Measurements from ENCODE around the gene PAM16.
A peak's percentile ranks its signal among the peaks of the same experiment; 100 is the strongest.

Gene PAM16

GRCh38 chr16:4383591-4384444 is 32.7 kb upstream of the PAM16 start:
- DNase-seq = peak; percentile 47

GRCh38 chr16:4382795-4383357 is 31.8 kb upstream of the PAM16 start:
- peak; percentile 49 for DNase-seq

GRCh38 chr16:4381935-4382794 is 31.0 kb upstream of the PAM16 start:
- peak; percentile 31 for DNase-seq

GRCh38 chr16:4381072-4381934 is 30.2 kb upstream of the PAM16 start:
- DNase-seq = peak; percentile 34

- DNase-seq = peak; percentile 88
Measured at GRCh38 chr16:4380119-4381063, 29.3 kb upstream of the PAM16 start.

- peak; percentile 36 for DNase-seq
Measured at GRCh38 chr16:4378999-4379690, 28.0 kb upstream of the PAM16 start.

- peak; percentile 32 for DNase-seq
Measured at GRCh38 chr16:4378161-4378666, 27.1 kb upstream of the PAM16 start.

- DNase-seq = peak; percentile 30
Measured at GRCh38 chr16:4377573-4378154, 26.5 kb upstream of the PAM16 start.

GRCh38 chr16:4376893-4377572 is 25.9 kb upstream of the PAM16 start:
- DNase-seq = peak; percentile 44

GRCh38 chr16:4376126-4376892 is 25.2 kb upstream of the PAM16 start:
- DNase-seq = peak; percentile 92

GRCh38 chr16:4375717-4376116 is 24.6 kb upstream of the PAM16 start:
- no peak for DNase-seq

GRCh38 chr16:4373909-4374742 is 23.0 kb upstream of the PAM16 start:
- DNase-seq = peak; percentile 91

GRCh38 chr16:4373356-4373908 is 22.3 kb upstream of the PAM16 start:
- DNase-seq = peak; percentile 41

- peak; percentile 43 for DNase-seq
Measured at GRCh38 chr16:4372578-4373355, 21.6 kb upstream of the PAM16 start.

GRCh38 chr16:4372001-4372577 is 21.0 kb upstream of the PAM16 start:
- DNase-seq = peak; percentile 41

Data from right hindlimb (tissue), 1 donor.